SK-N-SH treated with all-trans-retinoic acid at 6 μM for 48 hours (cell line): ENCODE measurements around the gene TEX54.
"Not testable (repeated sequence)": the region's sequence is repeated elsewhere in the genome, so short reads cannot be mapped to it uniquely, and the experiment has no call there.

Experiments
- ATAC-seq: fragments of 200-7000 bp; cut with Tn5 transposase; 3 replicates; pipeline ENCODE4 v1.9.1; 2020; ENCODE audit warnings: mild to moderate bottlenecking, moderate library complexity
- ARNTL ChIP-seq: fragments of 450-650 bp; formaldehyde crosslinking; IDR thresholded peaks from 2 replicates; pipeline ENCODE4 v1.5.0; 2020; ENCODE audit warnings: low read depth, mild to moderate bottlenecking, moderate library complexity, borderline replicate concordance
- BACH2 ChIP-seq: fragments of 250-450 bp; sonication (Bioruptor Pico); IDR thresholded peaks from 2 replicates; pipeline ENCODE4 v1.9.0; 2021; ENCODE audit warnings: mild to moderate bottlenecking, borderline replicate concordance
- CSDC2 ChIP-seq: fragments of 250-450 bp; sonication (Bioruptor Pico); IDR thresholded peaks from 2 replicates; pipeline ENCODE4 v1.5.0; 2020; ENCODE audit warnings: mild to moderate bottlenecking, moderate library complexity
- ESRRG ChIP-seq: fragments of 250-450 bp; sonication (Bioruptor Pico); IDR thresholded peaks from 2 replicates; pipeline ENCODE4 v1.6.1; 2021; ENCODE audit warnings: mild to moderate bottlenecking
- GLIS3 ChIP-seq: fragments of 250-450 bp; sonication (Bioruptor Pico); IDR thresholded peaks from 2 replicates; pipeline ENCODE4 v1.5.0; 2020; ENCODE audit warnings: mild to moderate bottlenecking, moderate library complexity
- ISL1 ChIP-seq: fragments of 250-450 bp; sonication (Bioruptor Pico); IDR thresholded peaks from 2 replicates; pipeline ENCODE4 v2.1.2; 2022; ENCODE audit warnings: mild to moderate bottlenecking, moderate library complexity
- OSR1 ChIP-seq: fragments of 250-450 bp; sonication (Bioruptor Pico); IDR thresholded peaks from 2 replicates; pipeline ENCODE4 v1.8.0; 2022; ENCODE audit warnings: moderate library complexity, mild to moderate bottlenecking, inconsistent platforms
- PPARA ChIP-seq: fragments of 250-450 bp; sonication (Bioruptor Pico); IDR thresholded peaks from 2 replicates; pipeline ENCODE4 v1.5.0; 2020; ENCODE audit warnings: mild to moderate bottlenecking, borderline replicate concordance
- TCF4 ChIP-seq: fragments of 250-450 bp; sonication (Bioruptor Pico); IDR thresholded peaks from 2 replicates; pipeline ENCODE4 v1.8.0; 2021; ENCODE audit warnings: mild to moderate bottlenecking, moderate library complexity, borderline replicate concordance
- TOX ChIP-seq: fragments of 250-450 bp; sonication (Bioruptor Pico); IDR thresholded peaks from 2 replicates; pipeline ENCODE4 v1.8.0; 2021; ENCODE audit warnings: mild to moderate bottlenecking, moderate library complexity, borderline replicate concordance
- TSHZ2 ChIP-seq: fragments of 250-450 bp; sonication (Bioruptor Pico); IDR thresholded peaks from 2 replicates; pipeline ENCODE4 v1.5.0; 2020; ENCODE audit warnings: mild to moderate bottlenecking, moderate library complexity
- ZC3H10 ChIP-seq: fragments of 250-450 bp; sonication (Bioruptor Pico); IDR thresholded peaks from 2 replicates; pipeline ENCODE4 v1.5.1; 2021; ENCODE audit warnings: mild to moderate bottlenecking, moderate library complexity
- ZFP3 ChIP-seq: fragments of 250-450 bp; sonication (Bioruptor Pico); IDR thresholded peaks from 2 replicates; pipeline ENCODE4 v1.5.0; 2020; ENCODE audit warnings: mild to moderate bottlenecking, moderate library complexity
- ZFP30 ChIP-seq: fragments of 450-650 bp; formaldehyde crosslinking; IDR thresholded peaks from 2 replicates; pipeline ENCODE4 v1.5.0; 2022; ENCODE audit warnings: mild to moderate bottlenecking, moderate library complexity
- ZNF565 ChIP-seq: fragments of 450-650 bp; formaldehyde crosslinking; conservative IDR thresholded peaks from 2 replicates; pipeline ENCODE4 v1.5.0; 2020; ENCODE audit warnings: low read depth, mild to moderate bottlenecking, moderate library complexity
- ZNF70 ChIP-seq: fragments of 450-650 bp; formaldehyde crosslinking; IDR thresholded peaks from 2 replicates; pipeline ENCODE4 v1.5.0; 2020; ENCODE audit warnings: mild to moderate bottlenecking, moderate library complexity
- ZNF8 ChIP-seq: fragments of 450-650 bp; formaldehyde crosslinking; IDR thresholded peaks from 2 replicates; pipeline ENCODE4 v1.5.0; 2020; ENCODE audit warnings: mild to moderate bottlenecking, moderate library complexity
- TF ChIP-seq, protein P1 (sequence below): fragments of 250-450 bp; sonication (Bioruptor Pico); IDR thresholded peaks from 2 replicates; pipeline ENCODE4 v1.5.1; 2020; ENCODE audit warnings: low read depth, mild to moderate bottlenecking, moderate library complexity
- TF ChIP-seq, protein P2 (sequence below): fragments of 250-450 bp; sonication (Bioruptor Pico); IDR thresholded peaks from 2 replicates; pipeline ENCODE4 v1.5.1; 2021; ENCODE audit warnings: mild to moderate bottlenecking, moderate library complexity
- TF ChIP-seq, protein P3 (sequence below): fragments of 250-450 bp; sonication (Bioruptor Pico); IDR thresholded peaks from 2 replicates; pipeline ENCODE4 v1.8.0; 2021; ENCODE audit warnings: low read depth, mild to moderate bottlenecking, moderate library complexity, borderline replicate concordance

TEX54 gene

DNA sequence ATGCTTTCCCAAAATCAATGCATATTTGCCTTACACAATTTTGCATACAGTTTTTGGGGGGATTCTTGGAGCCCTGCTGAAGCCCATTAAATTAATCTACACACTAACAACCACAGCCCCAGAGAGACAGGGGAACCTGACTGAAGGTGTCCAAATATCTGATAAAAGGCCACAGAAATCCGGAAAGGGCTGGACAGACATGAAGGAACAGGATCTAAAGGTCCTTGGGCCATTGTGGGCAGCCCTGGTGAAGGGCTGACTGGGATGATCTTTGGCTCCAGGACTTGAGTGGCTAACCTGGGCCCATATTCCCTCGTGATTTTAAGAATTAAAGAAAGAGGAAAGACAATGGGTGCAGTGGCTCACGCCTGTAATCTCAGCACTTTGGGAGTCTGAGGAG is 13.5 kb upstream of the TEX54 start (continued):
- TF ChIP-seq, protein P1, sequence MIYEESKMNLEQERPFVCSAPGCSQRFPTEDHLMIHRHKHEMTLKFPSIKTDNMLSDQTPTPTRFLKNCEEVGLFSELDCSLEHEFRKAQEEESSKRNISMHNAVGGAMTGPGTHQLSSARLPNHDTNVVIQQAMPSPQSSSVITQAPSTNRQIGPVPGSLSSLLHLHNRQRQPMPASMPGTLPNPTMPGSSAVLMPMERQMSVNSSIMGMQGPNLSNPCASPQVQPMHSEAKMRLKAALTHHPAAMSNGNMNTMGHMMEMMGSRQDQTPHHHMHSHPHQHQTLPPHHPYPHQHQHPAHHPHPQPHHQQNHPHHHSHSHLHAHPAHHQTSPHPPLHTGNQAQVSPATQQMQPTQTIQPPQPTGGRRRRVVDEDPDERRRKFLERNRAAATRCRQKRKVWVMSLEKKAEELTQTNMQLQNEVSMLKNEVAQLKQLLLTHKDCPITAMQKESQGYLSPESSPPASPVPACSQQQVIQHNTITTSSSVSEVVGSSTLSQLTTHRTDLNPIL (CRISPR knock-in tag), result no peak
- TF ChIP-seq ZNF565 (CRISPR knock-in tag) (no peak), ARNTL (CRISPR knock-in tag) (no peak), ZFP30 (no peak)

DNA sequence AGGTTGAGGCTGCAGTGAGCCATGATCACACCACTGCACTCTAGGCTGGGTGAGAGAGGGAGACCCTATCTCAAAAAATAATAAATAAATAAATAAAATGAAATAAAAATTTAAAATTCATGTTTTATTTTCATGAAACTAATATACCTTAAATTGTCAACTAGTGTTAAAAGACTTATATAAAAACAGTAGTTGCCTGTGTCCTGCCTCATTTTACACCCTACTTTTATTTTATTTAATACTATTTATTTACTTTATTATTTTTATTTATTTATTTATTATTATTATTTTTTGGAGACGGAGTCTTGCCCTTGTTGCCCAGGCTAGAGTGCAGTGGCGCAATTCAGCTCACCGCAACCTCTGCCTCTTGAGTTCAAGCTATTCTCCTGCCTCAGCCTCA is 11.5 kb upstream of the TEX54 start:
- no peak for TF ChIP-seq BACH2
- TF ChIP-seq ZNF70 (CRISPR knock-in tag), result no peak
- no peak for TF ChIP-seq ZC3H10
- TF ChIP-seq TSHZ2 (CRISPR knock-in tag), result no peak
- no peak for TF ChIP-seq OSR1 (CRISPR knock-in tag)
- TF ChIP-seq, protein P1 (CRISPR knock-in tag), result no peak
- TF ChIP-seq ZFP3 (CRISPR knock-in tag), result no peak
- no peak for TF ChIP-seq ZNF565 (CRISPR knock-in tag)
- no peak for ATAC-seq

DNA sequence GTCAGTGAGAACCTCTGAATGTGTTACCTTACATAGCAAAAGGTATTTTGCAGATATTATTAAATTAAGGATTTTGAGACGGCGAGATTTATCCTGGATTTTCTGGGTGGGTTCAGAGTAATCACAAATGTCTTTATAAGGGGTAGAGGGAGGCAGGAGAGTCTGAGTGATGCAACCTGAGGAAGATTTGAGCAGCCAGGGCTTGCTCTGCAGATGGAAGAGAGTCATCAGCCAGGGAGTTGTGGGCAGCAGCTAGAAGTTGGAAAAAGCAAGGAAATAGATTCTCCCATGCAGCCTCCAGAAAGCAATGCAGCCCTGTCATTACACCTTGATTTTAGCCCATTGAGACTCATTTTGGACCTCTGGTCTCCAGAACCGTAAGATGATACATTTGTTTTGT is 10.8 kb upstream of the TEX54 start:
- TF ChIP-seq ZNF70 (CRISPR knock-in tag) (no peak), BACH2 (no peak), PPARA (CRISPR knock-in tag) (no peak), TOX (CRISPR knock-in tag) (no peak), ARNTL (CRISPR knock-in tag) (no peak), ZNF565 (CRISPR knock-in tag) (no peak), ZC3H10 (no peak), OSR1 (CRISPR knock-in tag) (no peak), TCF4 (CRISPR knock-in tag) (no peak), TSHZ2 (CRISPR knock-in tag) (no peak), ZNF8 (CRISPR knock-in tag) (no peak), GLIS3 (CRISPR knock-in tag) (no peak), ZFP30 (no peak), ESRRG (CRISPR knock-in tag) (no peak), CSDC2 (no peak), ZFP3 (CRISPR knock-in tag) (no peak), ISL1 (CRISPR knock-in tag) (no peak)
- TF ChIP-seq, protein P2, sequence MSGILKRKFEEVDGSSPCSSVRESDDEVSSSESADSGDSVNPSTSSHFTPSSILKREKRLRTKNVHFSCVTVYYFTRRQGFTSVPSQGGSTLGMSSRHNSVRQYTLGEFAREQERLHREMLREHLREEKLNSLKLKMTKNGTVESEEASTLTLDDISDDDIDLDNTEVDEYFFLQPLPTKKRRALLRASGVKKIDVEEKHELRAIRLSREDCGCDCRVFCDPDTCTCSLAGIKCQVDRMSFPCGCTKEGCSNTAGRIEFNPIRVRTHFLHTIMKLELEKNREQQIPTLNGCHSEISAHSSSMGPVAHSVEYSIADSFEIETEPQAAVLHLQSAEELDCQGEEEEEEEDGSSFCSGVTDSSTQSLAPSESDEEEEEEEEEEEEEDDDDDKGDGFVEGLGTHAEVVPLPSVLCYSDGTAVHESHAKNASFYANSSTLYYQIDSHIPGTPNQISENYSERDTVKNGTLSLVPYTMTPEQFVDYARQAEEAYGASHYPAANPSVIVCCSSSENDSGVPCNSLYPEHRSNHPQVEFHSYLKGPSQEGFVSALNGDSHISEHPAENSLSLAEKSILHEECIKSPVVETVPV (CRISPR knock-in tag), result no peak
- TF ChIP-seq, protein P3, sequence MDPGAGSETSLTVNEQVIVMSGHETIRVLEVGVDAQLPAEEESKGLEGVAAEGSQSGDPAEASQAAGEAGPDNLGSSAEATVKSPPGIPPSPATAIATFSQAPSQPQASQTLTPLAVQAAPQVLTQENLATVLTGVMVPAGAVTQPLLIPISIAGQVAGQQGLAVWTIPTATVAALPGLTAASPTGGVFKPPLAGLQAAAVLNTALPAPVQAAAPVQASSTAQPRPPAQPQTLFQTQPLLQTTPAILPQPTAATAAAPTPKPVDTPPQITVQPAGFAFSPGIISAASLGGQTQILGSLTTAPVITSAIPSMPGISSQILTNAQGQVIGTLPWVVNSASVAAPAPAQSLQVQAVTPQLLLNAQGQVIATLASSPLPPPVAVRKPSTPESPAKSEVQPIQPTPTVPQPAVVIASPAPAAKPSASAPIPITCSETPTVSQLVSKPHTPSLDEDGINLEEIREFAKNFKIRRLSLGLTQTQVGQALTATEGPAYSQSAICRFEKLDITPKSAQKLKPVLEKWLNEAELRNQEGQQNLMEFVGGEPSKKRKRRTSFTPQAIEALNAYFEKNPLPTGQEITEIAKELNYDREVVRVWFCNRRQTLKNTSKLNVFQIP (CRISPR knock-in tag), result no peak
- TF ChIP-seq, protein P1 (CRISPR knock-in tag), result no peak
- TF ChIP-seq, all 23 proteins: peak for 0
- ATAC-seq, result no peak

- not testable (repeated sequence) for ATAC-seq
Observed at GRCh38 chr11:62842891-62843290, 10.2 kb upstream of the TEX54 start.
